PC-9 (cell line): ENCODE results near the gene EVPL.

Experiments used
- EZH2 ChIP-seq: fragments of 200-600 bp; sonication (generic); IDR thresholded peaks from 2 replicates; pipeline ENCODE4 v1.8.0; 2017; ENCODE audit warnings: antibody characterized with exemption, low read depth
- TF ChIP-seq, protein P1 (sequence below): fragments of 200-600 bp; sonication (generic); conservative IDR thresholded peaks from 2 replicates; pipeline ENCODE4 v1.6.1; 2017; ENCODE audit warnings: mixed run types, antibody characterized with exemption, mild to moderate bottlenecking, moderate library complexity

DNA sequence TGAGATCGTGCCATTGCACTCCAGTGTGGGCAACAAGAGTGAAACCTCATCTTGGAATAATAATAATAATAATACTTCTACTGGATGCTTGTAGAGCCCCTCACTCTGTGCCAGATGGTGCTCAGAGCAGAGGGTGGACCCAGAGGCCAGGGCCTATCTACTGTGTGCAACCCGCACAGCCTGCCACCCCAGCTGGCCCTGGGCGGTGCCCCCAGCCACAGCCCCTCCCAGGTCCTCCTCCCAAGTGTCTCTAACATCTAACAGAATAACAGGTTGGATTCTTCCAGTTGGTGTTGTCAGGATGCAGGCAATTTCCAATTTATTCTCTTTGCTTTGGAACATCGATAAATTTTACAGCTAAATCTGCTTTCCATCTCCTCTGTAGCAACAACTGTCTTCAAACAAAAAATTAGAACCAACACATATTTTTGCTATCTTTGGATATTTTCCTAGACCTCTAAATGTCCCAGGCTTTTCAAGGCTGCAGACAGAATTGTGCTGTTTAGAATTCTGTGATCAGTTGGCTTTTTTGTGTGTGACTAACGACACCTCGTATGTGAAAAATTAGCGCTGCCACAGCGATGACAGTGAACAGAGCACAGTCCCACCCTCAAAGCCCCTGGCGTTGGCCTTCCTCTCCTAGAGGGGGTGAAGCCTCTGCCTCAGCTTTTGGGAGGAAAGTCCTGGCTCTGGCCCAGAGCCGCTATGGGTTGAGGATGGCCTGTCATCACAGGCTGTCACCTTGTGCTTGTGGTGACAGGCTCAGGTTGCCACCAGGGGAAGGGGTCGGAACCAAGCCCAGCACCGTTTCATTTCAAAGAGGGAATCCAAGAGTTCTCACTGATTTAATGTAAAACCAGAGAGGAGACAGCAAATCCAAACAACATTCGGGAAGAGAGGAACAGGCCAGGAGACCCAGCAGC, 7.6 kb upstream of the EVPL start:
- TF ChIP-seq, protein P1, sequence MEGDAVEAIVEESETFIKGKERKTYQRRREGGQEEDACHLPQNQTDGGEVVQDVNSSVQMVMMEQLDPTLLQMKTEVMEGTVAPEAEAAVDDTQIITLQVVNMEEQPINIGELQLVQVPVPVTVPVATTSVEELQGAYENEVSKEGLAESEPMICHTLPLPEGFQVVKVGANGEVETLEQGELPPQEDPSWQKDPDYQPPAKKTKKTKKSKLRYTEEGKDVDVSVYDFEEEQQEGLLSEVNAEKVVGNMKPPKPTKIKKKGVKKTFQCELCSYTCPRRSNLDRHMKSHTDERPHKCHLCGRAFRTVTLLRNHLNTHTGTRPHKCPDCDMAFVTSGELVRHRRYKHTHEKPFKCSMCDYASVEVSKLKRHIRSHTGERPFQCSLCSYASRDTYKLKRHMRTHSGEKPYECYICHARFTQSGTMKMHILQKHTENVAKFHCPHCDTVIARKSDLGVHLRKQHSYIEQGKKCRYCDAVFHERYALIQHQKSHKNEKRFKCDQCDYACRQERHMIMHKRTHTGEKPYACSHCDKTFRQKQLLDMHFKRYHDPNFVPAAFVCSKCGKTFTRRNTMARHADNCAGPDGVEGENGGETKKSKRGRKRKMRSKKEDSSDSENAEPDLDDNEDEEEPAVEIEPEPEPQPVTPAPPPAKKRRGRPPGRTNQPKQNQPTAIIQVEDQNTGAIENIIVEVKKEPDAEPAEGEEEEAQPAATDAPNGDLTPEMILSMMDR: no peak
- TF ChIP-seq EZH2: no peak
